Activated naive CD4-positive, alpha-beta T cell treated with anti-CD3 and anti-CD28 coated beads, Interleukin-2, amount 50 U/mL, for 16 hours (primary cell): ENCODE measurements around the gene RFX2.

Experiments
- DNase-seq: peaks from one replicate; pipeline ENCODE4 v3.0.0-alpha.2; 2020

The RFX2 gene

DNA sequence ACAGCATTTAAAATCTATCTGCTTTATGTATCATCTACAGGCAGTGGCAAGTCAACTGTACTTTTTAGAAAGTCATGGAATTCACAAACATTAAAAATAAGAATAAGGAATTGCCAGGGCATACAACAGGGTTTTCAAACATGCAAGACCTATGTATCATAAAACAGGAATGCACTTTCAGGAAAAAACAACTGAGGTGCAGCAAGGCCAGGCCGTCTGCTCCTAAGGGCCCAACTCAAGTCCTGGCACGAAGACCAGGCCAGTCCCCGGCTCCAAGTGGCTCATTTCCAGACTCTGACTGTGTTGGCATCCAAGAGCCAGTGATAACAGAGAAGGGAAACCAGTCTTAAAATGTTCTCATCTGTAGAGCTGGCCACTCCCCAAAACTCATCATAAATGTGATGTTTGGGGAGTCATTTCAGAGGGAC lies 7.1 kb downstream of the RFX2 start:
- DNase-seq, result no peak

- no peak for DNase-seq
Observed at GRCh38 chr19:6101991-6102390, 8.3 kb downstream of the RFX2 start.

DNA sequence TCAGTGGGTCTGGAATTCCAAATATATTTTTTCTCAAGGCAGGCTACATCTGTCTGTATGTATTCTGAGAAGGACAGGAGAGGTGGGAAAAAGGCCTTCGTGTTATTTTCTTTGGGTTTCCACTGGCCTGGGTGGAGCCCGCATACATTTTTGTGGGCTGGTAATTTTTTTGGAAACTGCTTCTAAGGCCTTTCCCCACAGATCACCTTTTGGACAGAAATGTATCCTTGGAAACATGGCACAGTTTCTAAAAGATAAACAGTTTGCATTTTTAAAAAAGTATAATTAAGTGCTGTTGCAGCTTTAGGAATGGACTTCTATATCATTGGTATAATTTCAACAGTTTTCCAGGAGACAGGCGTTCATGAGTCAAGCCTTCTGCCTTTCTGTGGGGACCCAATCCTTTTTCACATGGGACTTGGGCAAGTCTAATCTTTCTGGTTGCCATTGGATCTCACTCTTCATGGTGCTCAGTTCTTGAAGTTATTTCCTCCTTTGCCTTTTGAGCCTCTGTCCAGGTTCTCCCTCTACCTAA lies 8.9 kb downstream of the RFX2 start:
- DNase-seq, result no peak

GRCh38 chr19:6100284-6100915 lies 9.9 kb downstream of the RFX2 start:
- peak; percentile 35 for DNase-seq

GRCh38 chr19:6099599-6099998 lies 10.7 kb downstream of the RFX2 start:
- no peak for DNase-seq

GRCh38 chr19:6099033-6099432 lies 11.3 kb downstream of the RFX2 start:
- no peak for DNase-seq

DNA sequence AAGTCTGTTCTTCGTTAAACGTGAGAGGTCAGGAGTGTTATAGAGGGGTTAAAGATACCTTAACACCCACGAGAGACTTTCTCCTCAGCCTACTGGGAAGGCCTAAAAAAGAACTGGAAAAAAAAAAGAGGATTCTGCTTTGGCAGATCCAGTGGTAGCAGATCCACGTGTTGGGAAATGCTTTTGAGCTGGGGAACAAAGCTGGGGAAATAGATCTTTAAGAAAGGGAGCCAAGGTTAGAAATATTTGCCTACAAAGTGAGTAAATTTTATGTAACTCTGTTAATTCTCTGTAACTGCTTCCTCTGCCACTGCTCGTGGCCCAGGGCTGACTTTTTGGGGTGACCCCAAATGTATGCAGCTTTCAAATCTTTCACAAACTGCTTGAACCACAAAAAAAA lies 11.7 kb downstream of the RFX2 start:
- no peak for DNase-seq

DNA sequence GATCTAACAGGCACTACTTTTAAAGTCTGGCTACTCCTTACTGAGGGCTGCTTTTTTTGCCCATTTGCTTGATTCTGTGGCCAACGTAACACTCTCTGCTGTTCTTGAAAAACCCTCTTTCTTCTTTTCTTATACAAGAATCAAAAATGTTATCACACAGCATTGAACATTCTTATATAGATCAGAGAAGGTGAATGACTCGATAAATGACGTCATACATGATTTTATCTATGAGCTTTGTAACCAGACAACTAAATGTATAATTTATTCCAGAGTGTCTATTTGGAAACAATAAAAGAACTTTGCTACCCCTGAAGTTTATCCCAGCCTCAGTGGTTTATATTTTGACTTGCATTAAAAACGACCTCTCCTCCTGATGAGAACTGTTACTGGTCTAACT lies 12.4 kb downstream of the RFX2 start:
- DNase-seq, result no peak

DNA sequence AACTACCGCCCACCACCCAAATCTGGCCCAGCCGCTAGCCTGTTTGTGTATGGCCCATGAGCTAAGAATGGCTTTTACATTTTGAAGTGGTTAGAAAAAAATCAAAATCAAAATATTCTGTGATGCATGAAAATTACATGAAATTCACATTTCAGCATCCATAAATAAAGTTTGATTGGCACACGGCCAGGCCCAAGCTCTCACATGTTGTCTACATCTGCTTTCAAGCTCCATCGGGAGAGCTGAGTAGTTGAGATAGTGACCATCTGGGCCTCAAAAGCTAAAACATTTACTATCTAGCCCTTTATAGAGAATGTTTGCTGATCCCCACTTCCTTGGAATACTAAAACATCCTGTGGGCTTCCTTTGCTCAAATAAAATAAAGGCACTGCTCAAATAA lies 14.5 kb downstream of the RFX2 start:
- DNase-seq, result no peak

GRCh38 chr19:6092329-6093286 lies 17.7 kb downstream of the RFX2 start:
- DNase-seq, result no peak

DNA sequence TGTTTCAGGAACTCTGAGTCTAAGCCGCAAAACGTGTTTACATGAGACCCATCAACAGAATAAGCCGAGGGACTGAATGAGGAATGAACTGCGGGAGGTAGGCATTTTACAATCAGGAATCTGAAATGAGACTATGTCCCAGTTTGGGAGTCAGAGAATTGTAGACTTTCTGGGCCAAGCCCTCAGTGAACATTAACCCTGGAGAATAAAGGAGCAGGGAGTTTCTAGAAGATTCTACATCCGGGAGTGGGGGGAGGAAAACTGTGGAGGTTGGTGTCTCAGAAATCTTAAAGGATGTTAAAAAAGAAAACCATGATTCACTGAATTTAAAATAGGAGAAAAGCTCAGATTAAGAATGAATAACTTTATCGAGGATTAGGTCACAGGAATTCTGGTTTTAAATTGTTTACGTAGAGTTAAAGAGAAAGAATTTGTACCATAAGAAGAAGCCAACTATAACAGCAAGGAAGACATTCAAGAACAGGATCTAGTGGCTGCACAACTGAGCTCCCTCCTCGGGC lies 18.5 kb downstream of the RFX2 start:
- no peak for DNase-seq

DNA sequence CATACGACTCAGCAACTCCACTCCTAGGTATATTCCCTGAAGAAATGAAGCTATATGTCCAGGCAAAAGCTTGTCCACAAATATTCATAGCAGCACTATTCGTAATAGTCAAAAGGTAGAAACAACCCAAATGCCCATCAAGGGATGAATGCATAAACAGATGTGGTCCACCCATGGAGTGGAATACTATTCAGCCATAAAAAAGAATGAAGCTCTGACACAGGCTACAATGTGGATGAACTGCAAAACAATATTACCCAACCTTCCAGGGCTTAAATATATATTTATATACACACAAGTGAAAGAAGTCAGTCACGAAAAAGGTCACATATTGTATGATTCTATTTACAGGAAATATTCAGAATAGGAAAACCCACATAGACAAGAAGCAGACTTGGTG lies 19.7 kb downstream of the RFX2 start:
- DNase-seq, result no peak

- DNase-seq, result no peak
Observed at GRCh38 chr19:6088602-6089049, 21.7 kb downstream of the RFX2 start.

- no peak for DNase-seq
Observed at GRCh38 chr19:6087074-6087571, 23.2 kb downstream of the RFX2 start.

DNA sequence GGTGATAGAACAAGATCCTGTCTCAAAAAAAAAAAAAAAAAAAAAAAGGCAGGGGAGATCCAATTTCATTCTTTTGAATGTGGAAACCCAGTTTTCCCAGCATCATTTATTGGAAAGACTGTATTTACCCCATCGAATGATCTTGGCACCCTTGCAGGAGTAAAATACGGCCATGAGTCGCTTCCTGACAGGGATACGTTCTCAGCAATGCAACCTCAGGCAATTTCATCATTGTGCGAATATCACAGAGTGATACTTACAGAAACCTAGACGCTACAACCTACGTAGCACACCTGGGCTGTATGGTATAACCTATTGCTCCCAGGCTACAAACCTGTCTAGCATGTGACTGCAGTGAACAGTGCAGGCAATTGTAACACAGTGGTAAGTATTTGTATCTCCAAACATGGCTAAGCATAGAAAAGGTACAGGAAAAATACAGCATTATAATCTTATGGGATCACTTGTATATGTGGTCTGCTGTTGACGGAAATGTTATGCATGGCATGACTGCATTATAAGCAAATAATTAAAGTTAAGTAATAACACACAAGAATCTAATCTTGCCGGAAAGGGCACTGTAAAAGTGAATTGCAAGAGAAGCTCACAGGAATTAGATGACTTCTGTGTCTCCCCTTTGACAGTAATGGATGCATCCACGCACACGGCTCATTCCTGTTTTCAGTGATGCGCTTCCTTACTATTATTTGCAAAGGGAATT lies 24.1 kb downstream of the RFX2 start:
- no peak for DNase-seq

GRCh38 chr19:6084821-6085220 lies 25.5 kb downstream of the RFX2 start:
- no peak for DNase-seq

DNA sequence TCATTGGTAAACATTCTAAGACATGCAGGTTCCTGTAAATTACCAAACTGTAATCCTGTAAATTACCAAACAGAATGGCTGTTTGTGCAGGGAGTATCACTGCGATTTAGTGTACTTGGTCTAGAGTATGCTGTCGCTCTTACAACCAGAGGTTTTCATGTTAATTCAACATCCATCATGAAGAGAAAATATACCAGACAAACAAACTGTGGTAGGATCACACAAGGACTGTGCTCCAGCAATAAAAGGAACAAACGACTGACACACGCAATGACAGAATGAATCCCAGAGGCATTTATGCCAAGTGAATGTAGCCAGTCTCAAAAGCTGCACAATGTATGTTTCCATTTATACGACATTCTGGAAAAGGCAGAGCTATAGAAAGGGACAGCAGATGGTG lies 31.2 kb downstream of the RFX2 start:
- no peak for DNase-seq

DNA sequence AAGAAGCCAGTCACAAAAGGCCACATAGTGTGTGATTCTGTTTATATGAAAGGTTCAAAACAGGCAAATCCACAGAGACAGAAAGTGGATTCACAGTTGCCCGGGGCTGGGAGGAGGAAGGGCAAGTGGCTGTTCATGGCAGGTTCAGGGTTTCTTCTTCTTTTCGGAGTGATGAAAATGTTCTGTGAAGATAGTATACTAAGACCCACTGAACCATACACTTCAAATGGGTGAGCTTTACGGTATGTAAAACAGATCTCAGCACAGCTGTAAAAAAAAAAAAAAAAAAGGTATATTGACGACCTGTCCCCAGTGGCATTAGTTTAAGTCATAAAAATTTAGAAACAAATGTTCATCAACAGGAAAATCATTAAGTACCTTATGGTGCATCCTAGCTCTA lies 32.2 kb downstream of the RFX2 start:
- DNase-seq, result no peak

- no peak for DNase-seq
Observed at GRCh38 chr19:6076675-6077463, 33.4 kb downstream of the RFX2 start.

DNA sequence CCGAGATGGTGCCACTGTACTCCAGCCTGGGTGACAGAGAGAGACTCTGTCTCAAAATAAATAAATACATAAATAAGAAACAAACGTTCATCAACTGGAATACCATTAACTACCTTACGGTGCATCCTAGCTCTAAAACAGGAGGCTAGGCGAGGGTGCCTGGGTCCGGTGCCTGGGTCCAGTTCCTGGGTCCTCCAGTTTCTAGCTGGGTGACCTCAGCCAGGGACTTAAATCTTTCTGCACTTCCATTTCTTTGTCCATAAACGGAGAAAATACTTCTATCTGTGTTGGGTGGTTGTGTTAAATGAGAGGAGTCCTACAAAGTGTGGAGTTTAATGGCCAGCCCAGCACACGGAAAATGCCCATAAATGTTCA lies 34.0 kb downstream of the RFX2 start:
- no peak for DNase-seq

DNA sequence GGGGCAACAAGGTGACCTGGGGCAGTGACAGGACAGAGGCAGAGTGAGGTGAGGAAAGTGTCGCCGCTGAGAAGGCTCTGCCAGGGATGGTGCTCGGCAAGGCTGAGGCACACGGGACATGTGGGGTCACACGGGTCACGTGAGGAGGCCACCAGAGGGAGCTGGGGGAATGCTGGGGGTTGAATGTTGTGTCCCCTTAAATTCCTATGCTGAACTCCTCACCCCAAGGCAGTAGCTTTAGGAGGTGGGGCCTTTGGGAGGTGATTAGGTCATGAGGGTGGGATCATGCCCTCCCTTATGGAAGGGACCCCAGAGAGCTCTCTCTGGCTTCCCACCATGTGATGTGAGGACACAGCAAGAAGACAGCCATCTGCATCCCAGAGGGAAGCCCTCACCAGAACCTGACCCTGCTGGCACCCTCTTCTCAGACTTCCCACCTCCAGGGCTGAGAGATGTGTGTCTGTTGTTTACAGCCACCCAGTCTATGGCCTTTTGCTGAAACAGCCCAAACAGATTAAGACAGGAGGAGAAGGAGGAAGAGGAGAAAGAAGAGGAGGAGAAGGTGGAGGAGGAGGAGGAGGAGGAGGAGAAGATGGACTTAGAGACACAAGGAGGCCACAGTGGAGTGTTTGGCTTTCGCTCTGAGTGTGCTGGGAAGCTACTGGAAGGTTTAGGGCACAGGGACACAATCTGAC lies 35.4 kb downstream of the RFX2 start:
- no peak for DNase-seq
